Cardiac fibroblast (primary cell): ENCODE results near the gene KRT36.

Source experiments
- DNase-seq, 2 donors: peaks; one replicate each; pipeline versions ENCODE4 v3.0.0 to v3.0.0-alpha.2; 2010; ENCODE audit warnings: low read depth in 2 of 2
- H3K4me3 ChIP-seq, 2 donors: replicated peaks in 1 of 2; 1 replicate in 1 of 2; 2 replicates in 1 of 2; pipeline ENCODE4 v1.5.1; 2011; ENCODE audit warnings: low read depth in 2 of 2, low read length in 2 of 2, mild to moderate bottlenecking in 2 of 2, moderate library complexity in 1 of 2
- CTCF ChIP-seq: IDR thresholded peaks from one replicate; pipeline ENCODE4 v1.5.1; 2011; ENCODE audit warnings: low read depth, mild to moderate bottlenecking, low read length, inconsistent platforms

Gene KRT36

GRCh38 chr17:41503202-41503601, 13.5 kb upstream of the KRT36 start:
- H3K4me3 ChIP-seq: no peak overlapping the region
- DNase-seq: no peak
- TF ChIP-seq CTCF: no peak

- no peak for TF ChIP-seq CTCF
- peak; percentile 34 to 59 for DNase-seq
- H3K4me3 ChIP-seq: no peak overlapping the region
Measured at GRCh38 chr17:41500131-41500911, 10.6 kb upstream of the KRT36 start.

- TF ChIP-seq CTCF: no peak
Measured at GRCh38 chr17:41499714-41500113, 10.0 kb upstream of the KRT36 start.

GRCh38 chr17:41498276-41498675, 8.6 kb upstream of the KRT36 start:
- no peak overlapping the region for H3K4me3 ChIP-seq
- DNase-seq: no peak
- no peak for TF ChIP-seq CTCF

More at GRCh38 chr17:41499714-41500113, 10.0 kb upstream of the KRT36 start:
- DNase-seq: no peak
- H3K4me3 ChIP-seq: no peak overlapping the region

- H3K4me3 ChIP-seq: no peak overlapping the region
- DNase-seq: peak; percentile 89 to 91
- peak; percentile 96 for TF ChIP-seq CTCF
Measured at GRCh38 chr17:41496803-41497484, 7.2 kb upstream of the KRT36 start.

GRCh38 chr17:41494524-41494923, 4.8 kb upstream of the KRT36 start:
- no peak for TF ChIP-seq CTCF
- peak in 1 of 2 donors; percentile 36 for DNase-seq
- H3K4me3 ChIP-seq: no peak overlapping the region
